HuH-7 (cell line): Measurements from ENCODE around the gene OR2AE1.

Source experiments
- DNase-seq: peaks from one replicate; pipeline ENCODE4 v3.0.0; 2011; ENCODE audit warnings: low spot score

OR2AE1 gene

GRCh38 chr7:99860281-99861127 is 16.3 kb downstream of the OR2AE1 start:
- DNase-seq = peak; percentile 68

- DNase-seq = no peak
These were observed 21.6 kb downstream of the OR2AE1 start for GRCh38 chr7:99855236-99855635.

GRCh38 chr7:99848420-99849216 is 28.2 kb downstream of the OR2AE1 start:
- no peak for DNase-seq

GRCh38 chr7:99844328-99844727 is 32.5 kb downstream of the OR2AE1 start:
- DNase-seq = no peak

- DNase-seq = peak; percentile 31
These were observed 33.0 kb downstream of the OR2AE1 start for GRCh38 chr7:99843808-99844207.

- DNase-seq = no peak
These were observed 33.9 kb downstream of the OR2AE1 start for GRCh38 chr7:99842926-99843325.

- DNase-seq = no peak
These were observed 36.5 kb downstream of the OR2AE1 start for GRCh38 chr7:99840136-99840869.

- no peak for DNase-seq
These were observed 37.4 kb downstream of the OR2AE1 start for GRCh38 chr7:99839287-99840021.

GRCh38 chr7:99837649-99838361 is 39.0 kb downstream of the OR2AE1 start:
- no peak for DNase-seq

- DNase-seq = no peak
These were observed 41.6 kb downstream of the OR2AE1 start for GRCh38 chr7:99835189-99835588.

- no peak for DNase-seq
These were observed 42.5 kb downstream of the OR2AE1 start for GRCh38 chr7:99834382-99834781.

GRCh38 chr7:99833289-99833877 is 43.5 kb downstream of the OR2AE1 start:
- DNase-seq = no peak

GRCh38 chr7:99831595-99831994 is 45.2 kb downstream of the OR2AE1 start:
- DNase-seq = no peak

- DNase-seq = peak; percentile 55
These were observed 47.2 kb downstream of the OR2AE1 start for GRCh38 chr7:99829524-99830160.

GRCh38 chr7:99828811-99829210 is 48.0 kb downstream of the OR2AE1 start:
- no peak for DNase-seq

- peak; percentile 44 for DNase-seq
These were observed 49.6 kb downstream of the OR2AE1 start for GRCh38 chr7:99827040-99827778.
